ENCODE data around the gene SLC9A8. TPM values are rescaled to one million over a fixed set of nuclear protein-coding genes. Genes with fewer than 3 reads are reported as not detected.

SLC9A8 gene
- total and polyA plus RNA-seq, 2 of the 8 experiments (the other 6 are each of a cell fraction or from before 2014, with no cell fraction given): 3.2 to 6.2 TPM

- no peak overlapping the region for H2BK12ac ChIP-seq (ENCODE audit: low read depth, low read length)
- no peak overlapping the region for H3K4ac ChIP-seq (replicated peaks; ENCODE audit: insufficient read length, low read depth, low read length)
- H3K4me3 ChIP-seq (ENCODE audit: extremely low read depth in 1 of 4, insufficient read depth in 2 of 4, low read depth in 3 of 4, low read length in 4 of 4): no peak overlapping the region
- TF ChIP-seq EP300 (IDR thresholded peaks at IDR 0.05; ENCODE audit: borderline replicate concordance in 1 of 2, low read depth in 2 of 2, low read length in 2 of 2) (no peak), TAF7 (optimal IDR thresholded peaks at IDR 0.05; ENCODE audit: borderline replicate concordance, low read depth, low read length) (no peak), SP1 (IDR thresholded peaks at IDR 0.05; ENCODE audit: low read depth, low read length) (no peak), POU5F1 (IDR thresholded peaks at IDR 0.05; ENCODE audit: low read depth, low read length) (no peak), SAP30 (IDR thresholded peaks at IDR 0.05; ENCODE audit: insufficient read depth, insufficient replicate concordance, low read length) (no peak), TBP (IDR thresholded peaks at IDR 0.05; ENCODE audit: low read depth, low read length) (no peak), CHD1 (IDR thresholded peaks at IDR 0.05; ENCODE audit: low read depth, low read length) (no peak), MAX (IDR thresholded peaks at IDR 0.05) (no peak)
- no peak overlapping the region for H2AK5ac ChIP-seq (ENCODE audit: low read depth, low read length)
- CTCF ChIA-PET (ENCODE audit: partially characterized antibody): interaction anchor here (1.1 to 6.7 kb wide), 5 partner anchors 10 to 241 kb away, joined by 3 to 54 read pairs (median 6); no protein-coding TSS in a partner anchor
- H4K8ac ChIP-seq (ENCODE audit: extremely low read depth, insufficient read depth, low read length): no peak overlapping the region
- WGBS, 2 experiments (ENCODE audit: extremely low coverage in 1 of 2, insufficient coverage in 1 of 2, insufficient read length in 1 of 2, insufficient replicate concordance in 2 of 2, low coverage in 1 of 2, low lambda C conversion rate in 2 of 2, missing lambda C conversion rate in 1 of 2): 72% methylated on average over 3 of the region's 3 CpGs; no CpG with 5 or more reads in 1 of the 2 experiments
- no peaks in the 10 kb centered on the region for H3K79me1 ChIP-seq (ENCODE audit: low read depth, low read length)
- peaks cover 4 to 13% (median 8%) of the 10 kb centered on the region in 4 experiments for H3K4me1 ChIP-seq (replicated peaks in 1 of 4; ENCODE audit: control insufficient read depth in 3 of 4, insufficient read depth in 4 of 4, low read length in 3 of 4)
- no peak overlapping the region for H3K9ac ChIP-seq (replicated peaks in 1 of 4; ENCODE audit: extremely low read depth in 1 of 4, low read depth in 3 of 4, low read length in 3 of 4)
- H3K4me2 ChIP-seq (ENCODE audit: insufficient read depth in 1 of 2, low read depth in 2 of 2, low read length in 2 of 2): no peak overlapping the region
- H3K18ac ChIP-seq (ENCODE audit: extremely low read depth, low read length): no peak overlapping the region
- DNase-seq (ENCODE audit: low read depth in 1 of 2, low spot score in 2 of 2) (no peak), FAIRE-seq (no peak)
- H3K27ac ChIP-seq (ENCODE audit: low read depth, low read length): no peak overlapping the region
- no peaks in the 10 kb centered on the region for H3K27me3 ChIP-seq (replicated peaks in 1 of 4; ENCODE audit: control insufficient read depth in 3 of 4, extremely low read depth in 1 of 4, insufficient read depth in 3 of 4, low read length in 3 of 4)
- H3K36me3 ChIP-seq (ENCODE audit: control insufficient read depth in 2 of 4, insufficient read depth in 4 of 4, low read length in 3 of 4): no peaks in the 10 kb centered on the region; a peak in 1 of 8 replicates
- H3K9me3 ChIP-seq (ENCODE audit: insufficient read depth in 2 of 2, low read depth in 1 of 2, low read length in 1 of 2): no peaks in the 10 kb centered on the region
- H2BK20ac ChIP-seq (ENCODE audit: low read length): no peak overlapping the region
- POLR2A ChIA-PET (ENCODE audit: partially characterized antibody): no interaction called here
- no peak overlapping the region for H4K5ac ChIP-seq (ENCODE audit: insufficient read length, low read depth, low read length)
- no peak overlapping the region for H3K23ac ChIP-seq (ENCODE audit: insufficient read length)
- no peak overlapping the region for H3K14ac ChIP-seq (ENCODE audit: insufficient read length)
- no peak overlapping the region for H3K56ac ChIP-seq (replicated peaks; ENCODE audit: insufficient read length, low read depth, low read length)
- H2BK120ac ChIP-seq (replicated peaks; ENCODE audit: low read depth, low read length): no peak overlapping the region
- no peaks in the 10 kb centered on the region for H4K20me1 ChIP-seq (replicated peaks in 1 of 2; ENCODE audit: control insufficient read depth in 1 of 2, insufficient read depth in 2 of 2, low read length in 2 of 2)
- no peak overlapping the region for H2BK15ac ChIP-seq (ENCODE audit: low read length)
- no peaks in the 10 kb centered on the region for H3K79me2 ChIP-seq (ENCODE audit: control insufficient read depth in 1 of 2, insufficient read depth in 2 of 2, low read length in 2 of 2)
- H4K91ac ChIP-seq (replicated peaks; ENCODE audit: insufficient read length, low read length): no peak overlapping the region
- H3K23me2 ChIP-seq (ENCODE audit: low read depth, low read length): no peaks in the 10 kb centered on the region
- no peak overlapping the region for H2BK5ac ChIP-seq (ENCODE audit: low read depth, low read length)
- H2AFZ ChIP-seq (ENCODE audit: low read length): no peak overlapping the region
These were observed 38.6 kb downstream of the SLC9A8 start for GRCh38 chr20:49851231-49851705.

Data from H1 (cell line).